Measurements from ENCODE around the gene UACA.
"Not testable (repeated sequence)": the region's sequence is repeated elsewhere in the genome, so short reads cannot be mapped to it uniquely, and the experiment has no call there.

Gene UACA

DNA sequence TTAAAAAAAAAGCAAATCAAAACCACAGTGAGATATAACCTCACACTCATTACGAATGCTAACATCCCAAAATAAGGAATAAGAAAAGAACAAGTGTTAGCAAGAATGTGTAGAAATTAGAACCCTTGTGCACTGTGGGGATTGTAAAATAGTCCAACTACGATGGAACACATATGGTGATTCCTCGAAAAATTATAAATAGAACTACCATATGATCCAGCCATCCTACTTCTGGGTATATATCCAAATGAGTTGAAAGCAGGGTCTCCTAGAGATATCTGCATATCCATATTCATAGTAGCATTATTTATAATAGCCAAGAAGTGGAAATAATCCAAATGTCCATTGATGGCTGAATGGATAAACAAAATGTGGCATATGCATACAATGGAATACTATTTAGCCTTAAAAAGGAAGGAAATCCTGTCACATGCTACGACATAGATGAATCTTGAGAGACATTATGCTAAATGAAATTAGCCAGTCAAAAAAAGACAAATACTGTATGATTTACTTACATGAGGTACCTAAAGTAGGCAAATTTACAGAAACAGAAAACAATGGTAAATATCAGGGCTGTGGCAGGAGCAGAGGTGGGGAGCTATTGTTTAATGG is 55.6 kb downstream of the UACA start:
- no peak for DNase-seq

- no peak for DNase-seq
Measured at GRCh38 chr15:70704731-70705130, 58.6 kb downstream of the UACA start.

- no peak for DNase-seq
Measured at GRCh38 chr15:70704166-70704565, 59.2 kb downstream of the UACA start.

DNA sequence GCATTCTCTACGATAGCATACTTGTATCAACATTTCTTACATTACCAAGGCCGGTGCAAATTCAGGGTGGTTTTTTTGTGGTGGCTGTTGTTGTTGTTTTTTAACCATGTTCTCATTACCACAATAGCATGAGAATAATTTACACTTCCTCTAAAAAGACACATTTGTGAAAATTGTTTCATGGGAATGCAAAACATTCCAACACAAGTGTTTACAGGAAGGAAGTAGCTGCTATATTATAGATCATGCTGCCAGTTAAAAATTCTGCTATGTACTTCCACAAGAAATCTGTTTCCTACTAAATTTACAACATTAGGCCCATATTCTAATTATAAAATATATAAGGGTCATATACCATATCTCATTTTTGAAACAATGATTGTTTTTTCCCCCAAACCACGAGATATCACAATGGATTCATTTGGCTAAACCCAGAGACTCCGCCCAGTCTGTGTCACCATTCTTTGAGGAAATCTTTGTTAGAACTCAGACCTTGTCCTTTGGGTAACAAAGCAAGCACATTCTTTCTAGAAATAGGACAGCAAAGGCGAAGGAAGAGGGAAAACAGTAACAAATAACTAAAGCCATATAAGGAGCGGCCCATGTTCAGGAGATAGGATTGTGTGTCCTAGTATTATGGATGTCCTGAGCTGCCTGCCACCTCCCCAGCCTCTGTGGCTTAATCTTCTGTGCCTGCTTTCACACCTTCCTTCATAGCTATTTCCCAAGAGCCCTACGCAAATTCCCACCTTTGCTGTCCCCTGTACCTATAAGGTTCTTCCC is 60.1 kb downstream of the UACA start:
- DNase-seq: no peak

- DNase-seq: no peak
Measured at GRCh38 chr15:70702584-70702983, 60.8 kb downstream of the UACA start.

DNA sequence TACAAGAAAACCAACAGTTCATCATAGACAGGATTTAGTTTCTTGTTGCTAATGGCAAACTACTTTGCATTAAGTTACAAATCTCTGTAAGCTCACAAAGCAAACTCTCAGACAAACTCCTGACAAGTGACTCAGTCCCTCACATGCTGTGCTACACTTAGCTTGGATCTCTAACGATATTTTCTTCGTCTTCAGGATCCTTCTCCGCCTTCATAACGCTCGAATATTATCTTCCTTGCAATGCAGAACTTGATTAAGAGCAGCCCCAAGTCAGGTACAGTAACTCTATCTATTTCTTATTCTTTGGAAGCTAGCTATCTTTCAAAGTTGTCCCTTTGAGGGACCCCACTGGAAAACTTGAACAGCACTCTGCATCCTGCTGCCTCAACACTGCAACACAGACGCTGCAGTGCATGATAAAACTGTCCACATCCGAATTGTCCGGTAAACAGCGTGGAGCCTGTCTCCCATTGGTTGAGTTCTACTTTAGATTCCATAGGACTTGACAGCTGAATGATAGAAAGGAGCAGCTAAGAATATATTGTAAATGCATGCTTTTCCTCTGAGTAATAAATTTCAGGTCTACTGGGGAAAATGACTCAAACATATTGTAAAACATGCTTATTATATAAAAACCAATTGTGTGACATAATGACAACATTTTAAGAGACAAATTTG is 61.3 kb downstream of the UACA start:
- no peak for DNase-seq

DNA sequence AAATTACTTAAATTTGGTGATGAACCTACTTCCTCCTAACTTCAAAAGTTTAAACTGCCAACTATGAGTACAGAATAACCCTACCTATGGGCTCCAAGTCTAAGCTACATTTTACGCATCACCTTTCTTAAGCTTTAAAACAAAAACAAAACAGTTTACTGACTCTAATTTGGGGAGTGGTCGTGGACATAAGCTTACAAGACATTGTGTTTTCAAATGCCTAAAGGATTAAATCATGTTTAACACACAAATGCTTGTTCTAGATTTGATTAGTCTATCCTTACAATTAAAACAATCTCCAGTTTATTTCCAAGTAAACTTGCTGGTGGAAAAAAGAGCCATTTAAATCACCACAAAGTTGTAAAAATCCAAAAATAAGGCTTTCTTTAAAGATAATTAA is 62.2 kb downstream of the UACA start:
- DNase-seq: no peak

- no peak for DNase-seq
Measured at GRCh38 chr15:70699890-70700289, 63.5 kb downstream of the UACA start.

GRCh38 chr15:70698836-70699390 is 64.4 kb downstream of the UACA start:
- DNase-seq: no peak

DNA sequence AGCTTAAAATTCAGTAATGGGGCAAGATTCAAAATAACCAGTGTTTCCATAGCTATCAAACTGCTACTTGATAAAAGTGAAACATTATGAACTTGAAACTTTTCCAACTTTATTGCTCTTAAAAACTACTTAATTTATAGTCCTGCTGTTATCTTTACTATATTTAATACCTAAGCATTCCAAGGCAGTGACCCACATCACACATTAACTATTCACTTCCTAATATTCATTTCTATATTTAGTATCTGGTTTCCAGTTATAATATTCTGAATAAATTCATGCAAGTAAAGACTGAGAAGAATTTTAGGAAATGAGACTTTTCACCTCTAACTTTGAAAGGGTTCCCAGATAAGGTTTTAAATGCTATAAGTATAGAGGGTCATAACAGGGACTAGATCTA is 64.9 kb downstream of the UACA start:
- no peak for DNase-seq

DNA sequence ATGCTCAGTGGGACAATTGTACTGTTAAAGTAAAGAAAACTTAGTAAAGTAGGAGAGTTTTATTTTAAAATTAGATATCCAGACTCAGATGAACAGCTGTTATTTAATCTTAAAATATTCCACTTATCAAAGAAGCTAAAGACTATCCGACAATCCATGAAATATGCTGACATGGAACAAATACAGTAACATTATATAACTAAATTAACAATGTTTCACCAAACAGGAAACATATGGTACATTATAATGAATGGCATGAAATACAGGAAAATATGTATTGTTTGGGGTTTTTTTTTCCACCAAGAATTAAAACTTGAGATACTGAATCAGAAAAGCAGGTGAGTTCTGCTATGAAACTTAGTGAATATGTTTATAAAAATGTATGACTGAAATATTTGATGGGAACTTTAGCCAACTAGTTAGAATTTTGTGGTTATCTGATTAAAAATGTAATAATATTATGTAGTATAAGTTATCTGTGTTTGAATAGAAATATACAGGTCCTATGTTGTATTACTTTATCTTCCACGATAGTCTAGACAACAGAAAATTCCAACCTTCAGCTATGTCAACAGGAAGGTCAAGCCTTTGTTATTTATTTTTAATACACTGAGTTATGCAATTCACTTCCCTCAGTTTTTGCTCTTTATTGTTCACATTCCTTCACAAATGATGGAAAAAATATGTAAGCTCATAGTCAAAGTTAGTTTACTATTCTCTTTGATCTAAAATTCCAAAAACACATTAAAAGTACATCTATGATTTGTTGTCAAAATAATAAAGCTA is 72.7 kb downstream of the UACA start:
- no peak for DNase-seq

- DNase-seq: no peak
Measured at GRCh38 chr15:70690021-70690420, 73.3 kb downstream of the UACA start.

- no peak for DNase-seq
Measured at GRCh38 chr15:70687482-70687881, 75.9 kb downstream of the UACA start.

GRCh38 chr15:70680817-70681216 is 82.5 kb downstream of the UACA start:
- DNase-seq: no peak

DNA sequence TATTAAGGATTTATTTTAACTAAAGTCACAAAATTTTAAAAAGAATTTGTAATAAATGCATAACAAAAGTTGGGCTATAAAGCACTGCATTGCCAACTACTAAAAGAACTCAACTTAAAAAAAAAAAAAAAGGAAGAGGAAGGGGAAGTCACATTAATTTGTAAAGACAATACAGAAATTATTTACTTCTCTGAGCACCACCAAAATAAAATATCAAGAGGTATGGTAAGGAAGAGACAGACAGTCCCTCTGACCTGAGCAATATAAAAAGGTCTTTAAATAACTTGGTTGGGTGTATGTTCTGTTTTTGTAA is 83.5 kb downstream of the UACA start:
- DNase-seq: no peak

- DNase-seq: peak; percentile 44
Measured at GRCh38 chr15:70672081-70672480, 91.3 kb downstream of the UACA start.

GRCh38 chr15:70670680-70671079 is 92.7 kb downstream of the UACA start:
- peak; percentile 17 for DNase-seq

DNA sequence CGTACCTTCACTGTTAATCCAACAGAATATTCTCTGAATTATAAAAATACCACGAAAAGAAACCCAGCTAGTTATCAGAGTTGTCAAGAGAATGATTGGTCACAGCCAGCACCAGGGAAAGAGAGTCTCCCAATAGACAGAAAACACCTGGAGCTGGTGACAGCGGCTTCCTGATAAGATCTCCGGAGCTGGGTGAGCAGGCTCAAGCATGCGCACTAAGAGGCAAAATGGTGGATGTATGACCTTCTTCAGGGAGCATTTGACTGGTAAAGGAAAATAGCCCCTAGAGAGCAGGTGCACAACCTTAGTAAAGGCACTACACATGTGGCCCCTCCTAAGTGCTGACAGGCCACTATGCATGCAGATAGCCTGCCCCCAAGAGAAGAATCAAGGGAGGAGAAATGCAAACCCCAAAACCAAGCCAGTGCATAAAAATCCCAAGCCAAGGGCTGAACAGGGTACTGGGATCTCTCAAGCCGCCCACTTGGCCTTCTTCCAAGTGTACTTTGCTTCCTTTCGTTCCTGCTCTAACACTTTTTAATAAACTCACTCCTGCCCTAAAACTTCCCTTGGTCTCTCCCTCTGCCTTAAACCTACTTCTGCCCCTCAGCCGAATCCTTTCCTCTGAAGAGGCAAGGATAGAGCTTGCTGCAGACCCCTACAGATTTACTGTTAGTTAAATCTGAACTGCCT is 93.2 kb downstream of the UACA start:
- DNase-seq: no peak

- no peak for DNase-seq
Measured at GRCh38 chr15:70669006-70669602, 94.3 kb downstream of the UACA start.

DNA sequence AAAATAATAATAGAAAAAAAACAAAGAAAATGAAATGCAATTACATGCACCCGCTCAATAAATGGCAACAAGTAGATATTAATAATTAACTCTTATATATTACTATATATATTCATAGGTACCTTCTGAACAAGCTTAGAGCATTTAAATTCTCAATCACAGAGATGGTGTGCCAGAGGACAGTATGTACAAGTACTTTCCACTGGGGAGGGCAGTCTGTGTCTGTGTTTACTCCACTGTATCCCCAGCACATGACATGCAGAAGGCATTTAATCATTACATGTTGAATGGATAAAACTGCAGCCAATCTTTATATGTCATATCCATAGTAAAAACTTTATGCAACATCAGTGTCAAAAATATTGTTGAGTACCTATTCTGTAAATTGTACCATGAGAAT is 97.8 kb downstream of the UACA start:
- DNase-seq: no peak

DNA sequence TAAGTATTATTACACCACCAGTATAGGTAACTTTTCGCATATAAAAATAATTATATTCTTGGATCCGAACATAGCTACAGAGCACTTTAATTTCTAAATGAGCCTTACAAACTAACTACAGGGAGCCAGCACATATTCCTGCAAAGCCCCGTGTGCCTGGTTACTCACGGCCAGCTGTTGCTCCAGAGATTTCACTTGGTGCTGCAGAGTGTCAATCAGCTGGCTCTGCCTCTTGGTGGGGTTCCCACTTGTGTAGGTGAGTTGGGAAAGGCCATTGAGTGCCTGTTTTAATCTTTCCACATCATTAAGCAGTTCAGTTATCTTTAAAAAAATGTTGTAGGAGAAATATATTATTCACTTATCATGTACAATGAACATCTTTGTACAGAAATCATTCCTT is 98.9 kb downstream of the UACA start:
- DNase-seq: no peak

DNA sequence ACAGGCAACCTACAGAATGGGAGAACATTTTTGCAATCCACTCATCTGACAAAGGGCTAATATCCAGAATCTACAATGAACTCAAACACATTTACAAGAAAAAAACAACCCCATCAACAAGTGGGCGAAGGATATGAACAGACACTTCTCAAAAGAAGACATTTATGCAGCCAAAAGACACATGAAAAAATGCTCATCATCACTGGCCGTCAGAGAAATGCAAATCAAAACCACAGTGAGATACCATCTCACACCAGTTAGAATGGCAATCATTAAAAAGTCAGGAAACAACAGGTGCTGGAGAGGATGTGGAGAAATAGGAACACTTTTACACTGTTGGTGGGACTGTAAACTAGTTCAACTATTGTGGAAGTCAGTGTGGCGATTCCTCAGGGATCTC is 100.3 kb downstream of the UACA start:
- not testable (repeated sequence) for DNase-seq

All from CD4-positive, alpha-beta T cell treated with Interleukin-12 subunit alpha and Interleukin-12 subunit beta, for 1 hour (primary cell).